ENCODE data around the gene ZNF512B.
"Not testable (repeated sequence)": the region's sequence is repeated elsewhere in the genome, so short reads cannot be mapped to it uniquely, and the experiment has no call there.

The ZNF512B gene

DNA sequence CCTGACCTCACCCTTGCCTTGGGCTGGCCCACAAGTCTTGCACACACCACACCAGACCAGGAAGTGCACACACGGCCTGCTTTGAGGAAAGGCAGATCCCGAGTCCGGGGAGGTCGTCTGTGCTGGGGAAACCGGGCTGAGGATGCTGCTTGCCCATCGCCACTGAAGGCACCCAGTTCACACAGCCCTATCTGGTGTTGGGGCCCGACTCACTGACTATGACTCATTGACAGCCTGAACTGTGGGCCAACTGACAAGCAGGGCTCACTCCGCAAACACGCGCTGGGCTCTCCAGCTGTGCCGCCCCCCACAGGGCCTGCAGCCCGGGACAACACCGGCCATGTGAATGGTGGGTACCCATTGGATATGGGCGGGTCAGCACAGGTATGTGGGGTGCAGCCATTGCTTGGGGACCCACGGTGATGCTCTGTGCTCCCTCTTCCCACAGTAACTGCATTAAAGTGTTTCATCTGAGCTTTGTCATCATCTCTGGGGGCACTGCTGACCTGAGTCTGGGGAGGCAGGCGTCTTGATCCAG is 8.1 kb upstream of the ZNF512B start:
- Histone ChIP-seq H3K27ac (ENCODE audit: low read depth, low read length) (no peak overlapping the region), H3K4me3 (ENCODE audit: low read depth, low read length) (peak overlapping the region; percentile 98; the same call in 1 of the 2 replicates), H3K9ac (ENCODE audit: low read length) (no peak overlapping the region), H3K9me3 (ENCODE audit: control insufficient read depth, insufficient read depth, low read depth, low read length) (no peaks in the 10 kb centered on the region), H3K4me1 (ENCODE audit: control insufficient read depth, insufficient read depth, low read length) (peaks cover 23% of the 10 kb centered on the region), H3K27me3 (ENCODE audit: control insufficient read depth, insufficient read depth, low read length) (peaks cover 13% of the 10 kb centered on the region), H3K36me3 (ENCODE audit: control insufficient read depth, insufficient read depth, low read length) (peaks cover 5% of the 10 kb centered on the region)

DNA sequence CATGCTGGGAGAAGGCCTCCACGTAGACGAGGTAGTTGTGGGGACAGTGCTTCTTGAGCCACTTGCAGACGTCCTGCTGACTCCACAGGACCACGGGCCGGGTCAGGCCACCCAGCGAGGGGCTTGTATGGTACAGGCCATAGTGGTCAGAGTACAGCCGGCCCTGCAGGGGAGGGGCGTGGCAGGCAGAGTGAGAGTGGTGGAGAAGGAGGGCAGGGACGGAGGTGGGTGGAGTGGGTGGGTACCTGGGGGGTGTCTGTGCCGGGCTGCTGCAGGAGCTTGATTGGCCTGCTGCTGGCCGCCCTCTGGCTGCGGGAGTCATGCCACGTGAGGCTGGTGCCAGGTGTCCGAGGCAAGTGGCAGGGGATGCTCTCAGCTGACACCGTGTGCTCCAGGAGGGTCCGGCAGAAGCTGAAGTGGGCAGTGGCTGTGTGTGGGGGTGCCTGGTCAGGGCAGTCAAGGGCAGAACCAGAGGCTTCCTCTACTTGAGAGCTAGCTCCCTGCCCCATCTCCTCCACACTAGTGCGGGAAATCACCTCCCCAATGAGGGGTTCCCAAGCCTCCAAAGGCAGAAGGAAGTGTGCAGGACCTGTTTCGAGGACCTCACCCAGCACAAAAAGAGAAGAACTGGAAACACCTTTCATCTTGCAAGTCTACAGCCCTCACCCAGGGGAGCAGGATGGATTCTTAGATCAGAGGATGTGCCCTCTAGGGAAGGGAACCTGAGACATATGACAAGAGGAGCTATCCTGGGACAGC is 7.4 kb upstream of the ZNF512B start:
- Histone ChIP-seq H3K4me3 (ENCODE audit: low read depth, low read length) (no peak overlapping the region), H3K27me3 (ENCODE audit: control insufficient read depth, insufficient read depth, low read length) (peaks cover 13% of the 10 kb centered on the region), H3K36me3 (ENCODE audit: control insufficient read depth, insufficient read depth, low read length) (no peaks in the 10 kb centered on the region), H3K9me3 (ENCODE audit: control insufficient read depth, insufficient read depth, low read depth, low read length) (no peaks in the 10 kb centered on the region), H3K9ac (ENCODE audit: low read length) (no peak overlapping the region), H3K4me1 (ENCODE audit: control insufficient read depth, insufficient read depth, low read length) (peaks cover 23% of the 10 kb centered on the region), H3K27ac (ENCODE audit: low read depth, low read length) (no peak overlapping the region)

DNA sequence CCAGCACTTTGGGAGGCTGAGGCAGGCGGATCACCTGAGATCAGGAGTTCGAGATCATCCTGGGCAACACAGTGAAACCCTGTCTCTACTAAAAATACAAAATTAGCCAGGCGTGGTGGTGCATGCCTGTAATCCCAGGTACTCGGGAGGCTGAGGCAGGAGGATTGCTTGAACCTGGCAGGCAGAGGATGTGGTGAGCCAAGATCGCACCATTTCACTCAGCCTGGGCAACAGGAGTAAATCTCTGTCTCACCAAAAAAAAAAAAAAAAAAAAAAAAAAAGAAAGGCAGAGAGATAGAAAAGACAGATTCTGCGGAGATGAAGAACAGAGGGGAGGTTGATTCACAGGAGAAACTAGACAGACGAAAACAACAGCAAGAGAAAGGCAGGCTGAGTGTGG is 6.8 kb upstream of the ZNF512B start:
- H3K9ac ChIP-seq (ENCODE audit: low read length); H3K4me3 ChIP-seq (ENCODE audit: low read depth, low read length); H3K36me3 ChIP-seq (ENCODE audit: control insufficient read depth, insufficient read depth, low read length); H3K9me3 ChIP-seq (ENCODE audit: control insufficient read depth, insufficient read depth, low read depth, low read length); H3K27ac ChIP-seq (ENCODE audit: low read depth, low read length): not testable (repeated sequence)
- Histone ChIP-seq H3K4me1 (ENCODE audit: control insufficient read depth, insufficient read depth, low read length) (peaks cover 23% of the 10 kb centered on the region), H3K27me3 (ENCODE audit: control insufficient read depth, insufficient read depth, low read length) (peaks cover 13% of the 10 kb centered on the region)

DNA sequence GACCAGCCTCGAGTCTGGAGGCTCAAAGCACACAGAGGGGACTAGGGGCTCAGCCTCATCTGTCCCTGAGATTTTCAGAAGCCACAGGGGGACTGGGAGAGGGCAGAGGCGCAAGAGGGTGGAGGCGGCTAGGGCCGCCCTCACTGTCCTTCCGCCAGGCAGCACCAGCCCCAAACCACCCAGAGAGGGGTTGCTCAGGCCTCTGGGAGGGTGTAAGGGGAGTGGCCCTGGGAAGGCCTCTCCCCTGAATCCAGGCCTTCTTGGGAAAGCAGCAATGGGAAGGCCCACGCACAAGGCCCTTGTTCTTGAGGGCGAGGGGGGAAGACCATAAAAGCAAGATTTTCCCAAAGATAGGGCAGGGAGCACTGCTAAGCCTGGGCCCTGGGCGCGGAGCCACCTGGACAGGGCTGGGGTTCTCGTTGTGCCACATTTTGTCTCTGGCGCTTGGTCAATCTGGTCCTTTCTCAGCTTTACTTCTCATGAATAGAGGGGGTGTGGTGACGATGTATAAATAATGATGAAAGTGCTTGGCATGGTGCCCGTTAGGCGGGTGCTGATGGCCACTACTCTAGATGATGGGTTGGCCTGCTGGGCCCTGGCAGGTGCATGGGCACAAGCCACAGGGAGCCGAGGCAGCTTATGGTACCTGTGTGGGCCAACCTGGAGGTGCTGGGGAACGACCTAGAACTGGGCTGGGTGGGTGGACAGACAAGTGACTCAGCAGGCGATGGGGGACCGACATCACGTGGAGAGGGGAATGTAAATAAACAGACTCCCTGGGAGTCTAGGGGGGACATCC is 4.9 kb upstream of the ZNF512B start:
- no peak overlapping the region for H3K27ac ChIP-seq (ENCODE audit: low read depth, low read length)
- peaks cover 16% of the 10 kb centered on the region for H3K4me1 ChIP-seq (ENCODE audit: control insufficient read depth, insufficient read depth, low read length)
- no peaks in the 10 kb centered on the region for H3K9me3 ChIP-seq (ENCODE audit: control insufficient read depth, insufficient read depth, low read depth, low read length)
- H3K4me3 ChIP-seq (ENCODE audit: low read depth, low read length): no peak overlapping the region
- no peaks in the 10 kb centered on the region for H3K36me3 ChIP-seq (ENCODE audit: control insufficient read depth, insufficient read depth, low read length)
- no peak overlapping the region for H3K9ac ChIP-seq (ENCODE audit: low read length)
- peaks cover 22% of the 10 kb centered on the region for H3K27me3 ChIP-seq (ENCODE audit: control insufficient read depth, insufficient read depth, low read length)

DNA sequence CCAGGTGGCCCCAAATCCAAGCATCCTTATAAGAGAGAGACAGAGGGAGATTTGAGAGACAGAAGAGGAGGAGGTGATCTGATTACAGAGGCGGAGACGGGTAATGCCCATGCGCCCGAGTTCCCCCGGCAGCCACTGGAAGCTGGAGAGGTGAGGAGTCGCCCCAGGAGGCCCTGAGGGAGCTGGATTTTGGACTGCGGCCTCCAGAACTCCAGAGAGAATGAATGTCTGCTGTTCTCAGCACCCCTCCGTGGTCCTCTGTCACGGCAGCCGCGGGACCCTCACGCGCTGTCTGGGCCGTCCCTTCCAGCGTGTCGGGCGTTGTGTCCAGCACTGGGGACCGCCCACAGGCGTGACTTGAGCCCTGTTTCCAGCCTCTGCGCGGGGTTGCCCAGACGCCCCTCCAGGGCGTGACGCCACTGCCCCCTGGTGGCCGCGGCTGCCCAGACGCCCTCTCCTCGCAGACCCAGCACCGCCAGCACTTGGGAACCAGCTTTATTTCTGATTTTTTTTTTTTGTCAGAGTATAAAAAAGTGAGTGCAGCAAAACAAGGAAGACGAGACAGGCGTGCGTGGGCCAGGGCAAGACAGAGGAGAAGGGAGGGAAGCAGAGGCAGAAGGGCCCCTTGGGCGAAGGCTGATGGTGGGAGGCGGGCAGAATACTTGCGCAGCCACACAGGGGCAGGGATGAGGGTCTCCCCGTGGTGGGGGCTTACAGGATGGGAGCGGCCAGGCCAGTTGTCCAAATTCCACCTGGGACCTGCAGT is 4.1 kb upstream of the ZNF512B start:
- H3K27me3 ChIP-seq (ENCODE audit: control insufficient read depth, insufficient read depth, low read length): peaks cover 22% of the 10 kb centered on the region
- peak overlapping the region; percentile 65 for H3K4me3 ChIP-seq (ENCODE audit: low read depth, low read length)

DNA sequence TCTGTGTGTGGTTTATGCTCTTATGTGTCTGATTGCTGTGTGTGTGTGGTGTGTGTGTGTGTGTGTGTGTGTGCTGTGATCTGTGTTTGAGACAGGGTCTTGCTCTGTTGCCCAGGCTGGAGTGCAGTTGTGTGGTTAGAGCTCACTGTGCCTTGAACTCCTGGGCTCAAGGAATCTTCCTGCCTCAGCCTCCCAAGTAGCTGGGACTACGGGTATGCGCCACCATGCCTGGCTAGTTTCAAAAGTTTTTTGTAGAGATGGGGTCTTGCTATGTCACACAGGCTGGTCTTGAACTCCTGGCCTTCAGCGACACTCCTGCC is 3.4 kb upstream of the ZNF512B start:
- Histone ChIP-seq H3K9ac (ENCODE audit: low read length) (no peak overlapping the region), H3K27ac (ENCODE audit: low read depth, low read length) (no peak overlapping the region), H3K36me3 (ENCODE audit: control insufficient read depth, insufficient read depth, low read length) (no peaks in the 10 kb centered on the region), H3K4me3 (ENCODE audit: low read depth, low read length) (peak overlapping the region; percentile 65; the same call in 1 of the 2 replicates), H3K27me3 (ENCODE audit: control insufficient read depth, insufficient read depth, low read length) (peaks cover 17% of the 10 kb centered on the region), H3K4me1 (ENCODE audit: control insufficient read depth, insufficient read depth, low read length) (peaks cover 18% of the 10 kb centered on the region), H3K9me3 (ENCODE audit: control insufficient read depth, insufficient read depth, low read depth, low read length) (no peaks in the 10 kb centered on the region)

More for the DNA sequence above, 4.1 kb upstream of the ZNF512B start:
- no peaks in the 10 kb centered on the region for H3K9me3 ChIP-seq (ENCODE audit: control insufficient read depth, insufficient read depth, low read depth, low read length)
- no peak overlapping the region for H3K27ac ChIP-seq (ENCODE audit: low read depth, low read length)
- no peaks in the 10 kb centered on the region for H3K36me3 ChIP-seq (ENCODE audit: control insufficient read depth, insufficient read depth, low read length)
- H3K9ac ChIP-seq (ENCODE audit: low read length): peak overlapping the region; percentile 43
- H3K4me1 ChIP-seq (ENCODE audit: control insufficient read depth, insufficient read depth, low read length): peaks cover 17% of the 10 kb centered on the region

DNA sequence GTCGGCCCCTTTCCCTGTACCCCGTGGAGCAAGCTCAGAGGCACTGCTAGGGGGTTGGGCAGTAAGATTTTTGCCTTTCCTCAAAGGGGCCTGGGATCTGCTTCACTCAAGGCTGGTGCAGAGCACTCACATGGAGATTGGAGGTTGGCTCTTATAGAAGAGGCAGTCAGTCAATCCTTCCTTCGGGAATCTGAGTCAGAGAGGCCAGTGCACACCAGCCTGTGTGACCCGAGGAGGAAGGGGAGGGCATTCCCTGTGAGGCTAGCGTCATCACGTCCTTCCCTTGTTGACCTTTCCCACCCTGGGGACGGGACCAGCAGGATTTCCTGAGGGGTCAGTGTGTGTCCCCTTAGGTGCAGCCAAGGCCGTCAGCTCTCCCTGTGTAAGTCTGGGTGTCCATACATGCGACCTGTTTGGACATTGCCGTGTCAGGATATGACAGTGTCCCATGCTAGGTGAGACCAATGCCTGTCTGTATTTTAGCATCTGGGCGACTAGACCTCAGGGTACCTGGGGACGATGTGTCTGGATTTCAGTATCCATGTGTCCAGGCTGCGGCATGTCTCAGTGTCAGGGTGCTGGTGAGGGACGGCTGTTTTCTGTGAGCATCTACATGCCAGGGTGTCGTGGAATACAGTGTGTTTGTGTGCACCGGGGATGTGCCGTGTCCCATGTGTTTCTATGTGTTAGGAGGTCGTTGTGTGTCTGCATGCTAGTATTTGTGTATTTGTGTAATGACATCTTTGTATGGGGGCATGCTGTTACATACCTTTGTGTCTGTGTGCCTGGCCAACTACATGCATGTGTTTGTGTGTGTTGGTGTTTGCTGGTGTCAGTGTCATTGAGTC is 2.8 kb upstream of the ZNF512B start:
- H3K4me3 ChIP-seq (ENCODE audit: low read depth, low read length): no peak overlapping the region
- peaks cover 12% of the 10 kb centered on the region for H3K27me3 ChIP-seq (ENCODE audit: control insufficient read depth, insufficient read depth, low read length)
- peaks cover 12% of the 10 kb centered on the region for H3K4me1 ChIP-seq (ENCODE audit: control insufficient read depth, insufficient read depth, low read length)
- no peak overlapping the region for H3K9ac ChIP-seq (ENCODE audit: low read length)
- H3K9me3 ChIP-seq (ENCODE audit: control insufficient read depth, insufficient read depth, low read depth, low read length): no peaks in the 10 kb centered on the region
- no peak overlapping the region for H3K27ac ChIP-seq (ENCODE audit: low read depth, low read length)
- H3K36me3 ChIP-seq (ENCODE audit: control insufficient read depth, insufficient read depth, low read length): peaks cover 3% of the 10 kb centered on the region; the same call in 1 of the 2 replicates

DNA sequence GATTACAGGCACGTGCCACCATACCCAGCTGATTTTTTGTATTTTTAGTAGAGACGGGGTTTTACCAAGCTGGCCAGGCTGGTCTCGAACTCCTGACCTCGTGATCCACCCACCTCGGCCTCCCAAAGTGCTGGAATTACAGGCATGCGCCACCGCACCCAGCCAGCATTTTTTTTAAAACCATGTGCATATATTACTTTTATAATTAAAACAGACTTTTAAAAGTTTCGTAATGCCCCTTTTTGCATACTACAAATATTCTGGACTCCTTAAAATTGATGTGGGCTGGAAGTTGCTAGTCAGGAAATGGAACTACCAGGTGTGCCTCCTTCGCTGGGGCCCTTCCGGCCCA is 2.2 kb upstream of the ZNF512B start:
- peaks cover 11% of the 10 kb centered on the region for H3K4me1 ChIP-seq (ENCODE audit: control insufficient read depth, insufficient read depth, low read length)
- not testable (repeated sequence) for H3K4me3 ChIP-seq (ENCODE audit: low read depth, low read length); H3K9ac ChIP-seq (ENCODE audit: low read length); H3K27ac ChIP-seq (ENCODE audit: low read depth, low read length); H3K36me3 ChIP-seq (ENCODE audit: control insufficient read depth, insufficient read depth, low read length); H3K9me3 ChIP-seq (ENCODE audit: control insufficient read depth, insufficient read depth, low read depth, low read length); H3K27me3 ChIP-seq (ENCODE audit: control insufficient read depth, insufficient read depth, low read length)

DNA sequence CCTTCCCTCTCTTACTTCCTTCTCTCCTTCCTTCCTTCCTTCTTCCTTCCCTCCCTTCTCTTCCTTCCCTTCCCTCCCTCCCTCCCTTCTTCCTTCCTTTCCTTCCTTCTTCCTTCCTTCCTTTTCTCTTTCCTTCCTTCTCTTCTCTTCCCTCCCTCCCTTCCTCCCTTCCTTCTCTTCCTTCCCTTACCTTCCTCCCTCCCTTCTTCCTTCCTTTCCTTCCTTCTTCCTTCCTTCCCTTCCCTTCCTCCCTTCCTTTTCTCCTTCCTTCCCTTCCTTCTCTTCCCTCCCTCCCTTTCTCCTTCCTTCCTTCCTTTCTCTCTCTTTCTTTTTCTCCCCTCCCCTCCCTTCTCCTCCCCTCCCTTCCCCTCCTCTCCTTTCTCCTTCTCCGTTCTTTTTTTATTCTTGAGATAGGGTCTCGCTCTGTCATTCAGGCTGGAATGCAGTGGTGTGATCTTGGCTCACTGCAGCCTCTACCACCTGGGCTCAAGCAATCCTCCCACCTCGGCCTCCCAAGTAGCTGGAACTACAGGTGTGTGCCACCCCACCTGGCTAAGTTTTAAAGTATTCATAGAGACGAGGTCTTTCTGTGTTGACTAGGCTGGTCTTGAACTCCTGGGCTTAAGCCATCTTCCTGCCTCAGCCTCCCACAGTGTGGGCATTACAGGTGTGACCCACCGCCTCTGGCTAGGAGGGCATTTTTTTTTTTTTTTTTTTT is 1.1 kb upstream of the ZNF512B start:
- Histone ChIP-seq H3K9ac (ENCODE audit: low read length) (no peak overlapping the region), H3K27me3 (ENCODE audit: control insufficient read depth, insufficient read depth, low read length) (peaks cover 9% of the 10 kb centered on the region), H3K36me3 (ENCODE audit: control insufficient read depth, insufficient read depth, low read length) (peaks cover 19% of the 10 kb centered on the region), H3K4me1 (ENCODE audit: control insufficient read depth, insufficient read depth, low read length) (peaks cover 11% of the 10 kb centered on the region), H3K4me3 (ENCODE audit: low read depth, low read length) (peak overlapping the region; percentile 85; the same call in 1 of the 2 replicates), H3K27ac (ENCODE audit: low read depth, low read length) (no peak overlapping the region), H3K9me3 (ENCODE audit: control insufficient read depth, insufficient read depth, low read depth, low read length) (no peaks in the 10 kb centered on the region)
